ENCODE data around the gene CCDC134.

Gene CCDC134

GRCh38 chr22:41821471-41822316 is 21.2 kb downstream of the CCDC134 start:
- H3K4me1 Mint-ChIP-seq, result peaks cover 53% of the 10 kb centered on the region
- no peak overlapping the region for H3K4me3 Mint-ChIP-seq
- H3K36me3 Mint-ChIP-seq (ENCODE audit: low read depth), result peaks cover 9% of the 10 kb centered on the region
- no peaks in the 10 kb centered on the region for H3K9me3 Mint-ChIP-seq
- peak overlapping the region in 1 of 3 experiments; percentile 26 for H3K27ac Mint-ChIP-seq
- TF ChIP-seq CTCF (IDR thresholded peaks at IDR 0.05; ENCODE audit: unreplicated experiment in 3 of 3), result no peak
- no peaks in the 10 kb centered on the region for H3K27me3 Mint-ChIP-seq (ENCODE audit: low read depth)

GRCh38 chr22:41822317-41823057 is 22.0 kb downstream of the CCDC134 start:
- Mint-ChIP-seq H3K27me3 (ENCODE audit: low read depth) (no peaks in the 10 kb centered on the region), H3K27ac (peak overlapping the region in 1 of 3 experiments; percentile 46), H3K4me1 (peaks cover 57% of the 10 kb centered on the region), H3K9me3 (no peaks in the 10 kb centered on the region), H3K36me3 (ENCODE audit: low read depth) (peaks cover 9% of the 10 kb centered on the region), H3K4me3 (no peak overlapping the region)
- peak; percentile 43 to 49 (median 46) for TF ChIP-seq CTCF (IDR thresholded peaks at IDR 0.05; ENCODE audit: unreplicated experiment in 3 of 3)

- peaks cover 60% of the 10 kb centered on the region for H3K4me1 Mint-ChIP-seq
- TF ChIP-seq CTCF (IDR thresholded peaks at IDR 0.05; ENCODE audit: unreplicated experiment in 3 of 3), result no peak
- H3K4me3 Mint-ChIP-seq, result no peak overlapping the region
- H3K27me3 Mint-ChIP-seq (ENCODE audit: low read depth), result no peaks in the 10 kb centered on the region
- H3K27ac Mint-ChIP-seq, result peak overlapping the region; percentile 64 to 90 (median 78)
- peaks cover 9% of the 10 kb centered on the region for H3K36me3 Mint-ChIP-seq (ENCODE audit: low read depth)
- no peaks in the 10 kb centered on the region for H3K9me3 Mint-ChIP-seq
Observed at GRCh38 chr22:41823797-41824196, 23.3 kb downstream of the CCDC134 start.

GRCh38 chr22:41825376-41825775 is 24.9 kb downstream of the CCDC134 start:
- H3K9me3 Mint-ChIP-seq, result no peaks in the 10 kb centered on the region
- H3K36me3 Mint-ChIP-seq (ENCODE audit: low read depth), result peaks cover 3% of the 10 kb centered on the region
- peaks cover 60% of the 10 kb centered on the region for H3K4me1 Mint-ChIP-seq
- peak overlapping the region; percentile 82 to 92 (median 90) for H3K27ac Mint-ChIP-seq
- no peak for TF ChIP-seq CTCF (IDR thresholded peaks at IDR 0.05; ENCODE audit: unreplicated experiment in 3 of 3)
- H3K4me3 Mint-ChIP-seq, result peak overlapping the region in 1 of 3 experiments; percentile 2
- no peaks in the 10 kb centered on the region for H3K27me3 Mint-ChIP-seq (ENCODE audit: low read depth)

- H3K27ac Mint-ChIP-seq, result peak overlapping the region; percentile 82 to 90 (median 84)
- no peak overlapping the region for H3K4me3 Mint-ChIP-seq
- H3K36me3 Mint-ChIP-seq (ENCODE audit: low read depth), result peaks cover 3% of the 10 kb centered on the region
- H3K9me3 Mint-ChIP-seq, result no peaks in the 10 kb centered on the region
- no peaks in the 10 kb centered on the region for H3K27me3 Mint-ChIP-seq (ENCODE audit: low read depth)
- TF ChIP-seq CTCF (IDR thresholded peaks at IDR 0.05; ENCODE audit: unreplicated experiment in 3 of 3), result no peak
- H3K4me1 Mint-ChIP-seq, result peaks cover 54% of the 10 kb centered on the region
Observed at GRCh38 chr22:41826021-41826420, 25.5 kb downstream of the CCDC134 start.
